ENCODE measurements around the gene COL4A3.

COL4A3 gene

DNA sequence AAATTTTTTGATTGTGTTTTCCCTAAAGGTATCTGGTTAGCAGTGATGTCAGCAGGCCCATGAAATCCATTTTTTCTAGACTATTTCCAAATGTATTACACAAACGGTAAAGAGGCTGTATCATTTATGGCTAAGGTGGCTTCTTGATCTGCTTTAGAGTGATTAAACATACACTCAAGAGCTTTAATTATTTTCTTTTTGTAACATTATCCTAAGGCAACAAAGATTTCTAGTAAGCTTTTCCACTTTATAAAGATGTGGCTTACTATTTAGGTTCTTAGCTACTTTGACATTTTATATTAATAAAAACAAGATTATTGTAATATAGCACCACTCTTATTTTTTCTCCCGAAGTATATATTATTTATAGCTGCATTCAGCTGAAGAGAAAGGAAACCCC lies 177.1 kb downstream of the COL4A3 start:
- no peak for DNase-seq (ENCODE audit: low read depth)

DNA sequence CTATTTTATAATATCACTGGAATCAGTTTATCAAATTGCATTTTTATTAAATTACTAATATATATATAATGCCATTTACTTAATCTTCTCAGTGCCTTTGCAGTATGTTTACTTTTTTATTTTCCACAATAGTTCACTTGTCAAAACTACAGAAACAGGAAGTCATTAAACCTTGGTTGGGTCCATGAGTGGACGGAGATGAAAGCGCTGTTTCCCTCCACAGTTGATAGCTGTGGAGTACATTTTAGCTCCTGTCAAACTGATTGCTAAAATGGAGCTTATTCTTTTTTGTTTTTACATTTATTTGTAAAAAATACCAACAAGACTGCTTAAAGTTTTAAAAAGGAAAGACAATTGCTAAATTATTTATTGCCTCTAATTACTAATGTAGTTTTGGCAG lies 179.8 kb downstream of the COL4A3 start:
- DNase-seq (ENCODE audit: low read depth) = no peak

GRCh38 chr2:227347117-227347516 lies 182.7 kb downstream of the COL4A3 start:
- no peak for DNase-seq (ENCODE audit: low read depth)

DNA sequence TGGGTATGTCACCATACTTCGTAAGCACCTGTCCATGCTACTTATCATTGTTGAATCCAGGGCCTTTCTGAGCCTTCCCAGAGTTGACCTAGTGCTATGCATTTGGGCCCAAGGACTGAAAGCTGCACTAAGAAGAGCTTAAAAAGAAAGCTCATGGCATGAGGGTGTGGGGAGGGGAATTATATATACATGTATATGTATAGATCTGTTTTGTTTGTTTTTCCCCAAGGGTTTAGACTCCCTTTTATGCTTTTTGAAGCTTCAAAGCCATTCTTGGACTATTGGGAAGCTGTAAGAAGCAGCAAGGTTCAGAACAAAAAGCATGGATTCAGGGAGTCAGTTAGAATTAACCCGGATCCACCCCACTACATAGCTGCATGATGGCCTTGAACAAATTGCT lies 183.9 kb downstream of the COL4A3 start:
- no peak for DNase-seq (ENCODE audit: low read depth)

- DNase-seq (ENCODE audit: low read depth) = no peak
These were observed 185.7 kb downstream of the COL4A3 start for GRCh38 chr2:227349989-227350612.

DNA sequence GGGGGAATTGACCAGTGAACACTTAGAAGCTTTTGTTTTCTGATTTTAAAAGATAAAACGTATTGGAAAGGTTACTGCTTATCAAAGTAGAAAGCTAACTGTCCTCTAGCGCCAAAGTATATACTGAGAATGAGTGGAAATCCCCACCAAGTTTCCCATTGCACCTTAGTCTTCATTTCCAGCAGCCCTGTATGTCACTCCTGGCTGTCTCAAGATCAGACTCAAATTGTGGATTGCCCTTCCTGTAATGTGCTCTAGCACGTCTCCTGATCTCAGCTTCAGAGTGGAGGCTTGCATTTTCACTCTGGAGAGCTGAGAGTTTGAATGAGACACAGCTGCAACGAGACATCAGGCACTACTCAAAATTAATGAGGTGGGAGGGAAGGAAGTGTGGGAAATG lies 187.2 kb downstream of the COL4A3 start:
- DNase-seq (ENCODE audit: low read depth) = no peak

GRCh38 chr2:227360351-227360750 lies 195.9 kb downstream of the COL4A3 start:
- DNase-seq (ENCODE audit: low read depth) = no peak

GRCh38 chr2:227363756-227364155 lies 199.3 kb downstream of the COL4A3 start:
- DNase-seq (ENCODE audit: low read depth) = no peak

All from stimulated activated CD8-positive, alpha-beta memory T cell treated with anti-CD3 and anti-CD28 coated beads, Interleukin-15, amount 100 ng/mL, for 24 hours (primary cell).